Duodenal mucosa (tissue), 2 donors: Measurements from ENCODE around the gene GOLIM4.

Source experiments
- H3K27ac ChIP-seq: one replicate; pipeline ENCODE4 v1.7.0; 2013; ENCODE audit warnings: low read depth, low read length
- H3K27me3 ChIP-seq, 2 donors: one replicate each; pipeline ENCODE4 v1.7.0; 2013; ENCODE audit warnings: low read length in 2 of 2, control low read depth in 1 of 2; ENCODE audit not compliant: insufficient read depth in 2 of 2, control insufficient read depth in 1 of 2
- H3K36me3 ChIP-seq, 2 donors: one replicate each; pipeline ENCODE4 v1.7.0; 2013; ENCODE audit warnings: low read length in 2 of 2, control low read depth in 1 of 2; ENCODE audit not compliant: insufficient read depth in 2 of 2, control insufficient read depth in 1 of 2
- H3K4me1 ChIP-seq, 2 donors: one replicate each; pipeline ENCODE4 v1.7.0; 2013; ENCODE audit warnings: low read length in 2 of 2, control low read depth in 1 of 2; ENCODE audit not compliant: insufficient read depth in 2 of 2, control insufficient read depth in 1 of 2
- H3K4me3 ChIP-seq, 2 donors: one replicate each; pipeline ENCODE4 v1.7.0; 2013; ENCODE audit warnings: low read length in 2 of 2, low read depth in 1 of 2
- H3K9ac ChIP-seq, 2 donors: one replicate each; pipeline ENCODE4 v1.7.0; 2013; ENCODE audit warnings: low read length in 2 of 2, low read depth in 1 of 2
- H3K9me3 ChIP-seq, 2 donors: one replicate each; pipeline ENCODE4 v1.7.0; 2013; ENCODE audit warnings: low read length in 2 of 2, control low read depth in 1 of 2; ENCODE audit not compliant: control insufficient read depth in 1 of 2

Gene GOLIM4

GRCh38 chr3:168051531-168052471 lies 43.9 kb downstream of the GOLIM4 start:
- H3K4me1 ChIP-seq = peaks cover 42 to 49% of the 10 kb centered on the region in 2 donors
- H3K4me3 ChIP-seq = no peak overlapping the region
- H3K27ac ChIP-seq = no peak overlapping the region
- H3K36me3 ChIP-seq = no peaks in the 10 kb centered on the region
- H3K9me3 ChIP-seq = no peaks in the 10 kb centered on the region
- no peak overlapping the region for H3K9ac ChIP-seq
- no peaks in the 10 kb centered on the region for H3K27me3 ChIP-seq

- Histone ChIP-seq H3K4me3 (no peak overlapping the region), H3K27ac (no peak overlapping the region), H3K27me3 (no peaks in the 10 kb centered on the region), H3K9ac (no peak overlapping the region), H3K4me1 (peaks cover 38 to 49% of the 10 kb centered on the region in 2 donors), H3K9me3 (no peaks in the 10 kb centered on the region), H3K36me3 (no peaks in the 10 kb centered on the region)
Observed at GRCh38 chr3:168051070-168051469, 44.7 kb downstream of the GOLIM4 start.

DNA sequence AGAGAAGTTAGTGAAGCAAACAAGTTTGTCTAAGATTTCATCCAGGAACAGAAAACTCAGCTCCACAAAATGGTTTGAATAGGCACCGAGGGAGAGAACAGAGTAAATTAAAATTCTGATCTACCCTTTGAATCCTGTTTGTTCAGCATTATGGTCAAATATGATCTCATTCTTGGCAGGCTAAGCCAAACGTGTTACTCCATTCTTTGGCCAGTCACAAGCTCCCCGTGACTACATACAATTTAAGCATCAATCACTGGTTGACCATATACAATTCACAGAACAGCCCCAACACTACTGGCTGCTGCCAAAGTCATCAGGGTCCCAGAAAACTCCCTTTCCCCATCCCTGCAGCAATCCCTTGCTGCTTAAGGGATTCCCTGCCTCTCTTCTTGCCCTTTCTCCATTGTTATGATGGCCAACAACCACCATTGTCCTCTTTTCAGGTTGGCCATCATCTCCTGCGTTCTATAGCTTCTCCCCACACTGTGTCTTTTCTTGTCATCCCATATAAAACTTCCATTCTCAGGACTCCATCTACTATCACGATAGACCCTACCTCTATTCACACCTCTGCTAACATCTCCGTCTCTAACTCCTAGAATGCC lies 46.3 kb downstream of the GOLIM4 start:
- H3K4me1 ChIP-seq = peaks cover 35 to 50% of the 10 kb centered on the region in 2 donors
- no peak overlapping the region for H3K9ac ChIP-seq
- H3K27ac ChIP-seq = no peak overlapping the region
- no peaks in the 10 kb centered on the region for H3K27me3 ChIP-seq
- H3K36me3 ChIP-seq = no peaks in the 10 kb centered on the region
- H3K9me3 ChIP-seq = no peaks in the 10 kb centered on the region
- H3K4me3 ChIP-seq = no peak overlapping the region

DNA sequence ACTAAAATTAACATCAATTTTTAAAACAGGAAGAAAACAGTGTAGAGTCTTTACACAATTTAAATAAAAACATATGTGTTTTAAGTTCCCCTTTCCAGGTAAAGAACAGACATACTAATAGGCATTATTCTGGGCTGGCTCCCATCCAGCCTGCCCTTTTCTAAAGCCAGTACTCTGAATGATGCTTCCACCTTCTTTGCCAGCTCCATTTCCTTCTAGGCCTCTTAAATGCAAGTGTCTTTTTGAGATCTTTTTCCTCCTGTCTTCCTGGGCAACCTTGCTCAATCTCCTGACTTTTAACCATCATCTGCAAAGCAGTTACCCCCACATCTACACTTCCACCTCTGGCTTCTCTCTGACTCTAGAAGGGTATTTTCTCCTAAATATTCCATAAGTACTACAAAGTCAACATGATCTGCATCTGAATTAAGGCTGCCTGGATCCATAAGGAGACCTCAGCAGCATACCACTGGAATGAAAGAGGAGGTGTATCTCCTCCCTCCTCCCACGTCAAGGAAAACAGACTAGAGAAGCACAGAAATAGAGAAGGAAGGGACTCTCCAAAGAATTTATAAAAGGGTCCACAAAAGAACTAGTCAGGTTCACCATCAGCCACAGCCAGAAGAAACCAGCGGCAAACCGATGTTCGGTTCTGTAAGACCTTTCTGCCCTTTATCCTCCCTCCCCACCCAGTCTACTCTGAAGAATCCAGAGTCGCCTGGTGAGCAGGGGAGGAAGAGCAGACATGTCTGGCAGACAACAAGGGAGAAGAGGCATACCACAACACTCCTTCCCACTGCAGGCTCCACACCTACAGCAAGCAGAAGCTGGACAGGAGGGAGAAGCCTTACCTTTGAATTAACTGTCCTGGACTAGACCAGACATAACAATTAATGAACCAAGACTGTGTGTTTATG lies 47.1 kb downstream of the GOLIM4 start:
- Histone ChIP-seq H3K9ac (no peak overlapping the region), H3K27me3 (no peaks in the 10 kb centered on the region), H3K9me3 (no peaks in the 10 kb centered on the region), H3K27ac (no peak overlapping the region), H3K36me3 (peaks cover 3 to 4% of the 10 kb centered on the region in 2 donors), H3K4me1 (peaks cover 38 to 58% of the 10 kb centered on the region in 2 donors), H3K4me3 (no peak overlapping the region)

DNA sequence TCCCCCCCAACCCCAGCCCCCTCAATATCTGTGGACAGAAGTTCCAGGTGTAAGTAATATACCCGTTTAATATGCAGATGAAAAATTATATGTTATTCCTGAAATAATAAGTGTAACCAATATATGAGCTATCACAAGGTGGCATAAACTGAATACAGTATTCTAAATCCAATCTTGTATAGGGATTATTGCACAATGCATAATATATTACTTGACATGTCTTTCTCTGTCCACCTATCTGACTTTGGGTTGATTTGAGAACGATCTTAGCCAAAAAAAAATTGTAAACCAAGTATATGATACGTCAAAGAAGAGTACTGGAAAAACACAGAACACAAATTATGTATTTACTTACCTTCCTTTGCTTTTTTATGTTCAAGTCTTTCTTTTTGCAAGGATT lies 47.8 kb downstream of the GOLIM4 start:
- no peak overlapping the region for H3K9ac ChIP-seq
- H3K36me3 ChIP-seq = peaks cover 7% of the 10 kb centered on the region in 2 donors
- no peak overlapping the region for H3K4me3 ChIP-seq
- H3K4me1 ChIP-seq = peaks cover 42 to 62% of the 10 kb centered on the region in 2 donors
- no peaks in the 10 kb centered on the region for H3K9me3 ChIP-seq
- no peak overlapping the region for H3K27ac ChIP-seq
- no peaks in the 10 kb centered on the region for H3K27me3 ChIP-seq

DNA sequence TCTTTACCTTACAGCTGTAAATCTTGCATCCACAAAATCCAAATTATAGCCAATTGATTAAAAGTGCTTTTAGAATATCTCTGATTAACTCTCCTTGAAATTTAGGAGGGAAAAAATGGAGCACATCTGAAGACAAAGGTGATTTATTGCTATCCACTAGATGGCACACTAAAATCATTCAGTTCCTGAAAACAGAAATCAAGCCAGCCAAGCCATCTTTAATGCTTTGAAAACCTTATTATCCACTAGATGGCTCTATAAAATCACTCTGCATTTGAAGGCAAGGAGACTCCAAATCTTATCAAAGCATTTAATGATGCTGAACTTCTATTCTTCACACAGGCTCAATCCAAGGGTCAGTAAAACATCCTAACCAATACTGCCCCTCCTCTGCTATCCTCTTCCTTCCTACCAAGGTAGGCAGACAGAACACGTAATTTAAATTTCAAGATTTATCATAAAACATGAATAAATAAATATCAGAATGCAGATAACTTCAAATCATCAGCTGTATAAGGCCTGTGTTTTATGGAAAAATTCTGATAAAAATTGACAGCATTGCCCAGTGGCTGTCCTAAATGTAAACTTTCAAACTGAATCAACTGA lies 48.4 kb downstream of the GOLIM4 start:
- peaks cover 35 to 55% of the 10 kb centered on the region in 2 donors for H3K4me1 ChIP-seq
- no peak overlapping the region for H3K4me3 ChIP-seq
- no peak overlapping the region for H3K9ac ChIP-seq
- H3K27me3 ChIP-seq = no peaks in the 10 kb centered on the region
- H3K36me3 ChIP-seq = peaks cover 11 to 14% of the 10 kb centered on the region in 2 donors
- H3K9me3 ChIP-seq = no peaks in the 10 kb centered on the region
- H3K27ac ChIP-seq = no peak overlapping the region

GRCh38 chr3:168044049-168044448 lies 51.7 kb downstream of the GOLIM4 start:
- H3K9ac ChIP-seq = no peak overlapping the region
- peaks cover 23 to 26% of the 10 kb centered on the region in 2 donors for H3K36me3 ChIP-seq
- no peaks in the 10 kb centered on the region for H3K9me3 ChIP-seq
- no peak overlapping the region for H3K4me3 ChIP-seq
- no peaks in the 10 kb centered on the region for H3K27me3 ChIP-seq
- H3K4me1 ChIP-seq = peaks cover 13 to 25% of the 10 kb centered on the region in 2 donors
- no peak overlapping the region for H3K27ac ChIP-seq

- no peak overlapping the region for H3K4me3 ChIP-seq
- H3K36me3 ChIP-seq = peaks cover 31 to 50% of the 10 kb centered on the region in 2 donors
- H3K4me1 ChIP-seq = peaks cover 9 to 15% of the 10 kb centered on the region in 2 donors
- H3K27ac ChIP-seq = no peak overlapping the region
- H3K9ac ChIP-seq = no peak overlapping the region
- H3K27me3 ChIP-seq = no peaks in the 10 kb centered on the region
- H3K9me3 ChIP-seq = no peaks in the 10 kb centered on the region
Observed at GRCh38 chr3:168040607-168041208, 55.0 kb downstream of the GOLIM4 start.

DNA sequence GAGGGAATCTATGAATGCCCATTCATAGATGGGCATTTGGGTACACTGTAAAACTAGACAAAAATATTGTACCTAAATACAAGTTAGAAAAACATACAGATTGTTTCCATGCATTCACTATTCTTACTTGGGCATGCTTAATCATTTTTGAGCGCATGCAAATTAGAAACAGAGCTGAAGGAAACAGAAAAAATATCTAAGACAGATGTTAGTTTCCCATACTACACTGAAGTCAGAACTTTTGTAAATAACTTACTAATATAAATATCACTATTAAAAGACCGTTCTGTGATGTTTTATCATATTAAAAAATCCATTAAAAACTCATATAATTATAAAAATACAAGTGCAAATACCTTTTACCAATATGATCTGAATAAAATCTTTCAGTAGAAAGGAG lies 58.7 kb downstream of the GOLIM4 start:
- no peak overlapping the region for H3K4me3 ChIP-seq
- peaks cover 31 to 49% of the 10 kb centered on the region in 2 donors for H3K36me3 ChIP-seq
- no peaks in the 10 kb centered on the region for H3K27me3 ChIP-seq
- no peaks in the 10 kb centered on the region for H3K9me3 ChIP-seq
- H3K27ac ChIP-seq = no peak overlapping the region
- no peaks in the 10 kb centered on the region for H3K4me1 ChIP-seq
- H3K9ac ChIP-seq = no peak overlapping the region
